Neural cell (in vitro differentiated cells): Measurements from ENCODE around the gene UBALD1. TPM values are rescaled to one million over a fixed set of nuclear protein-coding genes. Genes with fewer than 3 reads are reported as not detected.

Source experiments
- H2AFZ ChIP-seq: fragments of 200-600, 300-800 bp; sonication (generic), shearing (Covaris generic); 2 replicates; pipeline ENCODE4 v1.6.0; 2014; ENCODE audit warnings: low read depth, mild to moderate bottlenecking, antibody characterized with exemption, low read length, moderate library complexity
- H3F3A ChIP-seq: fragments of 200-600 bp; shearing (Covaris generic); 2 replicates; pipeline ENCODE4 v1.6.1; 2016; ENCODE audit warnings: mild to moderate bottlenecking, moderate library complexity, mixed read lengths, antibody characterized with exemption, low read length; ENCODE audit not compliant: insufficient read depth, poor library complexity, severe bottlenecking
- H3K27ac ChIP-seq: fragments of 200-600, 300-800 bp; sonication (generic), shearing (Covaris generic); 2 replicates; pipeline ENCODE4 v1.5.1; 2014; ENCODE audit warnings: mild to moderate bottlenecking, low read length, moderate library complexity
- H3K27me3 ChIP-seq: fragments of 300-800, 200-600 bp; sonication (generic), shearing (Covaris generic); 2 replicates; pipeline ENCODE4 v1.6.0; 2014; ENCODE audit warnings: mild to moderate bottlenecking, low read depth, low read length, moderate library complexity; ENCODE audit not compliant: insufficient read depth
- H3K36me3 ChIP-seq: fragments of 300-800, 200-600 bp; sonication (generic), shearing (Covaris generic); 2 replicates; pipeline ENCODE4 v1.5.1; 2014; ENCODE audit warnings: mild to moderate bottlenecking, antibody characterized with exemption, low read length, moderate library complexity; ENCODE audit not compliant: insufficient read depth
- H3K4me2 ChIP-seq: fragments of 300-800, 200-600 bp; sonication (generic), shearing (Covaris generic); 2 replicates; pipeline ENCODE4 v1.6.0; 2014; ENCODE audit warnings: mild to moderate bottlenecking, low read length
- H3K4me3 ChIP-seq: fragments of 300-800, 200-600 bp; sonication (generic), shearing (Covaris generic); 2 replicates; pipeline ENCODE4 v1.5.1; 2014; ENCODE audit warnings: mild to moderate bottlenecking, low read length, moderate library complexity
- H3K79me2 ChIP-seq: fragments of 200-600 bp; shearing (Covaris generic); replicated peaks from 2 replicates; pipeline ENCODE4 v1.6.0; 2014; ENCODE audit warnings: mild to moderate bottlenecking, low read length, moderate library complexity; ENCODE audit not compliant: insufficient read depth
- H3K9ac ChIP-seq: fragments of 300-800, 200-600 bp; sonication (generic), shearing (Covaris generic); 2 replicates; pipeline ENCODE4 v1.6.1; 2016; ENCODE audit warnings: mild to moderate bottlenecking, low read length, mixed read lengths
- H3K9me2 ChIP-seq: fragments of 200-600 bp; shearing (Covaris generic); 2 replicates; pipeline ENCODE4 v1.6.1; 2016; ENCODE audit warnings: mild to moderate bottlenecking, low read length, mixed read lengths; ENCODE audit not compliant: insufficient read depth
- H3K9me3 ChIP-seq: fragments of 200-600, 300-800 bp; sonication (generic), shearing (Covaris generic); 2 replicates; pipeline ENCODE4 v1.6.1; 2016; ENCODE audit warnings: mild to moderate bottlenecking, mixed run types, low read length, moderate library complexity, mixed read lengths
- H4K20me1 ChIP-seq: fragments of 200-600 bp; shearing (Covaris generic); 2 replicates; pipeline ENCODE4 v1.6.1; 2016; ENCODE audit warnings: mild to moderate bottlenecking, mixed run types; ENCODE audit not compliant: insufficient read depth
- CTCF ChIP-seq: fragments of 450-650 bp; IDR thresholded peaks from 2 replicates; pipeline ENCODE4 v1.5.1; 2014; ENCODE audit warnings: antibody characterized with exemption, mild to moderate bottlenecking, moderate library complexity; ENCODE audit not compliant: poor library complexity, severe bottlenecking
- EP300 ChIP-seq: fragments of 450-650 bp; conservative IDR thresholded peaks from 2 replicates; pipeline ENCODE4 v1.6.1; 2014; ENCODE audit warnings: antibody characterized with exemption, mild to moderate bottlenecking, moderate library complexity; ENCODE audit not compliant: poor library complexity, severe bottlenecking
- EZH2 ChIP-seq: fragments of 200-600, 300-800 bp; shearing (Covaris generic), sonication (generic); IDR thresholded peaks from 2 replicates; pipeline ENCODE4 v1.6.1; 2014; ENCODE audit warnings: antibody characterized with exemption, low read length, borderline replicate concordance, mild to moderate bottlenecking; ENCODE audit not compliant: insufficient read depth, poor library complexity, severe bottlenecking
- MXI1 ChIP-seq: fragments of 450-650 bp; conservative IDR thresholded peaks from 2 replicates; pipeline ENCODE4 v1.6.1; 2014; ENCODE audit warnings: antibody characterized with exemption, mild to moderate bottlenecking; ENCODE audit not compliant: poor library complexity, severe bottlenecking
- POLR2AphosphoS5 ChIP-seq: IDR thresholded peaks from 2 replicates; pipeline ENCODE4 v1.6.1; 2012
- RAD21 ChIP-seq: fragments of 450-650 bp; conservative IDR thresholded peaks from 2 replicates; pipeline ENCODE4 v1.6.1; 2014; ENCODE audit warnings: antibody characterized with exemption, mild to moderate bottlenecking, moderate library complexity
- REST ChIP-seq: IDR thresholded peaks from 2 replicates; pipeline ENCODE4 v1.6.1; 2012; ENCODE audit warnings: borderline replicate concordance
- SMC3 ChIP-seq: fragments of 450-650 bp; conservative IDR thresholded peaks from 2 replicates; pipeline ENCODE4 v1.6.1; 2014; ENCODE audit warnings: antibody characterized with exemption, mild to moderate bottlenecking, moderate library complexity; ENCODE audit not compliant: poor library complexity
- TAF1 ChIP-seq: IDR thresholded peaks from 2 replicates; pipeline ENCODE4 v1.6.1; 2012; ENCODE audit warnings: low read depth
- polyA plus RNA-seq: library from polyadenylated mRNA; depleted of rRNA; stranded (reverse); fragments of >200 nt; gene quantifications from 2 replicates; pipeline ENCODE4 v1.2.3, GENCODE V29; 2014

The UBALD1 gene
- polyA plus RNA-seq, 1 donor from 2014 or later, result 3.3 TPM

DNA sequence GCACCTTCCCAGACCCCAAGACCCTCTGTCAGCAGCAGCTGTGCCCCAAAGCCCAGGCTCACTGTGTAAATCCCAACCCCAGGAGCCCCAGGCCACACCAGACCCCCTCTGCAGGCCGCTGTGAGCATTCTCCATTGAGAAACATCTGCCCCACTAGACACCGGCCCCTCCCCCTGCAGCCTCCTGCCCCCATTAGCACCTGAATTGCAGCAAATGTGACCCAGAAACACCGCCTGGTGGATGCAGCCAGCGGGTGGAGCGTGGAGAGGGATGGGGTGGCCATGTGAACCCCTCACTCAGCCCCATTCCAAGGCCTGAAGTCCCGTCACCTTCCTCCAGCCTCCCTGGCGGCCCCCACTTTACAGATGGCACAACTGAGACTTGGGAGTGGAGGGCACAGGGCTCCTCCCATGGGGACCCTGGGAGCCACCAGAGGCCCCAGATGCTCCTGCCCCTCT lies 2.2 kb downstream of the UBALD1 start:
- Histone ChIP-seq H3F3A (no peaks in the 10 kb centered on the region), H3K27me3 (no peaks in the 10 kb centered on the region), H3K9me3 (no peaks in the 10 kb centered on the region), H3K4me3 (peak overlapping the region; percentile 90), H4K20me1 (peaks cover 6% of the 10 kb centered on the region), H3K4me2 (no peak overlapping the region), H3K36me3 (no peaks in the 10 kb centered on the region), H3K9me2 (no peaks in the 10 kb centered on the region), H3K27ac (no peak overlapping the region), H2AFZ (no peak overlapping the region), H3K9ac (no peak overlapping the region), H3K79me2 (peaks cover 13% of the 10 kb centered on the region)
- no peak for TF ChIP-seq EP300

DNA sequence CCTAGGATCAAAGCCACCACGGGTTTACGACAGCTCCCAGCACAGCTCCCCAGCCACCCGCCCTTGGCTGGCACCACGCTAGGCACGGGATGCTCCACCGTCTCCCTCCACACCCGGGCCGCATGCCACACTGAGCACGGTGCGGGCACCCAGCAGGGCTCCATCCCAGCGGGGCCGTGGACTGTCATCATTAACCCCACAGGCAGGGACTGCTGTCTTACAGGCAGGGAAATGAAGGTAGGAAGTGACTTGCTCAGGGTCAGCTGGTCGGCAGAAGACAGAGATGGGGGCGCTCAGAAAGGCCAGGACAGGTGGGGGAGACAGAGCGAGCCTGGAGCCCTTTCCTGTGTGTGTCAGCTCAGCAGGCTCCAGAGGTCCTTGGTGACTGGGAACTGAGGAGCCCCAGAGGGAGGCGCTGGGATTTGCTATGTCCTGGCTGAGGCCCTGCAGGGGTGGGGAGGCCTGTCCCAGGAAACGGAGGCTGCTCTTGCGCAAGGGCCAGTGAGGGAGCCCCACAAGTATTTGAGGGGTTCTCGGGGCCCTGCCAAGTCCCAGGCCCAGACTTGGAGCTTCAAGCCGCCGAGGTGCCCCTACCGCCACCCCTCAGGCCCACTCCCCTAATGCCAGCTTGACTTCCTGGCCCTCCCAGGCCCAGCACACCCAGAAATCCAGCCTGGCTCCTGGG lies 3.2 kb downstream of the UBALD1 start:
- no peak overlapping the region for H3K4me2 ChIP-seq
- no peak overlapping the region for H3K27ac ChIP-seq

More for the DNA sequence above, 3.2 kb downstream of the UBALD1 start:
- Histone ChIP-seq H3F3A (no peaks in the 10 kb centered on the region), H2AFZ (no peak overlapping the region), H3K79me2 (peaks cover 13% of the 10 kb centered on the region), H3K9ac (no peak overlapping the region), H3K9me2 (no peaks in the 10 kb centered on the region), H4K20me1 (peaks cover 6% of the 10 kb centered on the region), H3K4me3 (no peak overlapping the region), H3K36me3 (no peaks in the 10 kb centered on the region), H3K9me3 (no peaks in the 10 kb centered on the region), H3K27me3 (no peaks in the 10 kb centered on the region)
- TF ChIP-seq MXI1 (no peak), REST (no peak), EZH2 (no peak), EP300 (no peak), TAF1 (no peak), CTCF (no peak), SMC3 (no peak), POLR2AphosphoS5 (no peak), RAD21 (no peak)
